ENCODE data around the gene CEBPZ. TPM values are rescaled to one million over a fixed set of nuclear protein-coding genes. Genes with fewer than 3 reads are reported as not detected.

The CEBPZ gene
- total RNA-seq, 1 experiment from 2014 or later = 146 TPM

DNA sequence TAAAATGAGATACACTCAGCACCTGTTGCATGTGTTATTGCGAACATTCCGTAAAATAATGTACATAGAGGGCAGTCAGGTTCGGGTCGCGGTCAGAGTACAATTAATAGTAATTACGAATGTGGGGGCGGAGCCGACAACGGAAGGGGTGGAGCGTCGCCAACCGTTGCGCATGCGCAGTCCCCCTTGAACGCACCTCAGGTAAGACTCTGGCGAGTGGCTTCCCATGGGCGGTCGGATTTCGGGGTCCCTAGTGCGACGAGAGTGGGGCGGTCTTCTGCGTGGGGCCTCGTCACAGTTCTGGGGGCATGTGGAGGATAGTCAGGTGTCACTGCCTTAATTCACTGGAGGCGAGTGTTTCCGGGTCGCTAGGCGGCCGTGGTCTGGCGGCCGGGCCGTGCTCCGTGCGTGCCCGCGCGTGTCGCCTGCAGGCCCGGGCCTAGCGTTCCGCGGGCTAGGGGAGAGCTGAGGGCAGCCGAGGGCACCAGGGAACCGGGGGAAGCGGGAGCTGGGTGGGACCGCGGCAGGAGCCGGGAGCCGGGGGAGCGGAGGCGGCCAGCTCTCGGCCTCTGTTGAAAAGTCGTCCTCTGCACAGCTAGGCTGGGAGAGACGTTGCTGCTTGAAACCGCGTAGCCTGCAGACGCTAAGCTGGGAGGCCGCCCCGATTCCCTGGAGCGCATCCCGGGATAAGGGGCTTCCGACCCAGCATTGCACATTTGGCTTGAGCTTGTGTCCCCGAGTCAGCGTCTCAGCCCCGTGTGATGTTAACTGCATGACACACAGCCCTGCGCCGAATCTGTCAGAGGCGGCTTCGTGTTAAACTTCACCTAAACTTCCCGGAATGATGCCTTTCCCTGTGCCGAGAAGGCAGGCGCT, 34.8 kb downstream of the CEBPZ start, which contains the start of gene CEBPZOS:
Gene CEBPZOS (plus strand): TSS at position 177 of the 876 bp plus-strand sequence. CDS start 3,209 bp downstream, outside the sequence.
- DNase-seq (ENCODE audit: low spot score) (peak; percentile 83), ATAC-seq (peak; percentile 60)
- Mint-ChIP-seq H3K4me3 (peak within 1 kb of the TSS; percentile 95), H3K4me1 (peaks cover 59% of the 10 kb centered on the region), H3K36me3 (peaks cover 35% of the 10 kb centered on the region), H3K27me3 (ENCODE audit: low read depth) (peaks cover 2% of the 10 kb centered on the region; the same call in 1 of the 2 replicates), H3K9me3 (no peaks in the 10 kb centered on the region), H3K27ac (peak within 1 kb of the TSS; percentile 96)
- CTCF ChIA-PET = interaction anchor here (0.8 kb wide), 1 partner anchor 29 kb away, joined by 3 read pairs; no protein-coding TSS in a partner anchor
- POLR2A ChIA-PET = interaction anchor here (1.6 kb wide), 1 partner anchor 35 kb away, joined by 5 read pairs; the partner anchor contains the start of genes CEBPZ and NDUFAF7
- TF ChIP-seq MYBL2 (CRISPR knock-in tag; IDR thresholded peaks at IDR 0.05) (peak; percentile 68; the same call in 1 of the 2 replicates), IRF2 (CRISPR knock-in tag; IDR thresholded peaks at IDR 0.05; ENCODE audit: borderline replicate concordance, low read depth) (no peak), SP1 (CRISPR knock-in tag; conservative IDR thresholded peaks at IDR 0.05) (peak; percentile 54; the same call in 1 of the 2 replicates), FOXP1 (CRISPR knock-in tag; IDR thresholded peaks at IDR 0.05; ENCODE audit: borderline replicate concordance) (peak; percentile 58; the same call in 1 of the 2 replicates), TEAD1 (CRISPR knock-in tag; IDR thresholded peaks at IDR 0.05) (peak; percentile 87), GABPB1 (CRISPR knock-in tag; IDR thresholded peaks at IDR 0.05) (peak; percentile 61), AFF4 (CRISPR knock-in tag; IDR thresholded peaks at IDR 0.05; ENCODE audit: borderline replicate concordance) (no peak), HMGXB4 (CRISPR knock-in tag; IDR thresholded peaks at IDR 0.05) (0 out of 2 replicates have a peak, but pooled peaks have one; percentile 18), ATF1 (CRISPR knock-in tag; IDR thresholded peaks at IDR 0.05) (no peak)
- TF ChIP-seq, protein P1, sequence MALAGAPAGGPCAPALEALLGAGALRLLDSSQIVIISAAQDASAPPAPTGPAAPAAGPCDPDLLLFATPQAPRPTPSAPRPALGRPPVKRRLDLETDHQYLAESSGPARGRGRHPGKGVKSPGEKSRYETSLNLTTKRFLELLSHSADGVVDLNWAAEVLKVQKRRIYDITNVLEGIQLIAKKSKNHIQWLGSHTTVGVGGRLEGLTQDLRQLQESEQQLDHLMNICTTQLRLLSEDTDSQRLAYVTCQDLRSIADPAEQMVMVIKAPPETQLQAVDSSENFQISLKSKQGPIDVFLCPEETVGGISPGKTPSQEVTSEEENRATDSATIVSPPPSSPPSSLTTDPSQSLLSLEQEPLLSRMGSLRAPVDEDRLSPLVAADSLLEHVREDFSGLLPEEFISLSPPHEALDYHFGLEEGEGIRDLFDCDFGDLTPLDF (CRISPR knock-in tag; IDR thresholded peaks at IDR 0.05) = no peak; the same call in 1 of the 2 replicates
- TF ChIP-seq, protein P2, sequence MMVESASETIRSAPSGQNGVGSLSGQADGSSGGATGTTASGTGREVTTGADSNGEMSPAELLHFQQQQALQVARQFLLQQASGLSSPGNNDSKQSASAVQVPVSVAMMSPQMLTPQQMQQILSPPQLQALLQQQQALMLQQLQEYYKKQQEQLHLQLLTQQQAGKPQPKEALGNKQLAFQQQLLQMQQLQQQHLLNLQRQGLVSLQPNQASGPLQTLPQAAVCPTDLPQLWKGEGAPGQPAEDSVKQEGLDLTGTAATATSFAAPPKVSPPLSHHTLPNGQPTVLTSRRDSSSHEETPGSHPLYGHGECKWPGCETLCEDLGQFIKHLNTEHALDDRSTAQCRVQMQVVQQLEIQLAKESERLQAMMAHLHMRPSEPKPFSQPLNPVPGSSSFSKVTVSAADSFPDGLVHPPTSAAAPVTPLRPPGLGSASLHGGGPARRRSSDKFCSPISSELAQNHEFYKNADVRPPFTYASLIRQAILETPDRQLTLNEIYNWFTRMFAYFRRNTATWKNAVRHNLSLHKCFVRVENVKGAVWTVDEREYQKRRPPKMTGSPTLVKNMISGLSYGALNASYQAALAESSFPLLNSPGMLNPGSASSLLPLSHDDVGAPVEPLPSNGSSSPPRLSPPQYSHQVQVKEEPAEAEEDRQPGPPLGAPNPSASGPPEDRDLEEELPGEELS (CRISPR knock-in tag; IDR thresholded peaks at IDR 0.05) = 0 out of 2 replicates have a peak, but pooled peaks have one; percentile 69
- TF ChIP-seq, protein P3, sequence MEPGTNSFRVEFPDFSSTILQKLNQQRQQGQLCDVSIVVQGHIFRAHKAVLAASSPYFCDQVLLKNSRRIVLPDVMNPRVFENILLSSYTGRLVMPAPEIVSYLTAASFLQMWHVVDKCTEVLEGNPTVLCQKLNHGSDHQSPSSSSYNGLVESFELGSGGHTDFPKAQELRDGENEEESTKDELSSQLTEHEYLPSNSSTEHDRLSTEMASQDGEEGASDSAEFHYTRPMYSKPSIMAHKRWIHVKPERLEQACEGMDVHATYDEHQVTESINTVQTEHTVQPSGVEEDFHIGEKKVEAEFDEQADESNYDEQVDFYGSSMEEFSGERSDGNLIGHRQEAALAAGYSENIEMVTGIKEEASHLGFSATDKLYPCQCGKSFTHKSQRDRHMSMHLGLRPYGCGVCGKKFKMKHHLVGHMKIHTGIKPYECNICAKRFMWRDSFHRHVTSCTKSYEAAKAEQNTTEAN (CRISPR knock-in tag; IDR thresholded peaks at IDR 0.05) = no peak
- TF ChIP-seq, protein P4, sequence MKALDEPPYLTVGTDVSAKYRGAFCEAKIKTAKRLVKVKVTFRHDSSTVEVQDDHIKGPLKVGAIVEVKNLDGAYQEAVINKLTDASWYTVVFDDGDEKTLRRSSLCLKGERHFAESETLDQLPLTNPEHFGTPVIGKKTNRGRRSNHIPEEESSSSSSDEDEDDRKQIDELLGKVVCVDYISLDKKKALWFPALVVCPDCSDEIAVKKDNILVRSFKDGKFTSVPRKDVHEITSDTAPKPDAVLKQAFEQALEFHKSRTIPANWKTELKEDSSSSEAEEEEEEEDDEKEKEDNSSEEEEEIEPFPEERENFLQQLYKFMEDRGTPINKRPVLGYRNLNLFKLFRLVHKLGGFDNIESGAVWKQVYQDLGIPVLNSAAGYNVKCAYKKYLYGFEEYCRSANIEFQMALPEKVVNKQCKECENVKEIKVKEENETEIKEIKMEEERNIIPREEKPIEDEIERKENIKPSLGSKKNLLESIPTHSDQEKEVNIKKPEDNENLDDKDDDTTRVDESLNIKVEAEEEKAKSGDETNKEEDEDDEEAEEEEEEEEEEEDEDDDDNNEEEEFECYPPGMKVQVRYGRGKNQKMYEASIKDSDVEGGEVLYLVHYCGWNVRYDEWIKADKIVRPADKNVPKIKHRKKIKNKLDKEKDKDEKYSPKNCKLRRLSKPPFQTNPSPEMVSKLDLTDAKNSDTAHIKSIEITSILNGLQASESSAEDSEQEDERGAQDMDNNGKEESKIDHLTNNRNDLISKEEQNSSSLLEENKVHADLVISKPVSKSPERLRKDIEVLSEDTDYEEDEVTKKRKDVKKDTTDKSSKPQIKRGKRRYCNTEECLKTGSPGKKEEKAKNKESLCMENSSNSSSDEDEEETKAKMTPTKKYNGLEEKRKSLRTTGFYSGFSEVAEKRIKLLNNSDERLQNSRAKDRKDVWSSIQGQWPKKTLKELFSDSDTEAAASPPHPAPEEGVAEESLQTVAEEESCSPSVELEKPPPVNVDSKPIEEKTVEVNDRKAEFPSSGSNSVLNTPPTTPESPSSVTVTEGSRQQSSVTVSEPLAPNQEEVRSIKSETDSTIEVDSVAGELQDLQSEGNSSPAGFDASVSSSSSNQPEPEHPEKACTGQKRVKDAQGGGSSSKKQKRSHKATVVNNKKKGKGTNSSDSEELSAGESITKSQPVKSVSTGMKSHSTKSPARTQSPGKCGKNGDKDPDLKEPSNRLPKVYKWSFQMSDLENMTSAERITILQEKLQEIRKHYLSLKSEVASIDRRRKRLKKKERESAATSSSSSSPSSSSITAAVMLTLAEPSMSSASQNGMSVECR (CRISPR knock-in tag; IDR thresholded peaks at IDR 0.05; ENCODE audit: borderline replicate concordance) = no peak; the same call in 1 of the 2 replicates
- TF ChIP-seq, protein P5, sequence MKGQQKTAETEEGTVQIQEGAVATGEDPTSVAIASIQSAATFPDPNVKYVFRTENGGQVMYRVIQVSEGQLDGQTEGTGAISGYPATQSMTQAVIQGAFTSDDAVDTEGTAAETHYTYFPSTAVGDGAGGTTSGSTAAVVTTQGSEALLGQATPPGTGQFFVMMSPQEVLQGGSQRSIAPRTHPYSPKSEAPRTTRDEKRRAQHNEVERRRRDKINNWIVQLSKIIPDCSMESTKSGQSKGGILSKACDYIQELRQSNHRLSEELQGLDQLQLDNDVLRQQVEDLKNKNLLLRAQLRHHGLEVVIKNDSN (CRISPR knock-in tag; IDR thresholded peaks at IDR 0.05) = peak; percentile 60
- TF ChIP-seq, protein P6, sequence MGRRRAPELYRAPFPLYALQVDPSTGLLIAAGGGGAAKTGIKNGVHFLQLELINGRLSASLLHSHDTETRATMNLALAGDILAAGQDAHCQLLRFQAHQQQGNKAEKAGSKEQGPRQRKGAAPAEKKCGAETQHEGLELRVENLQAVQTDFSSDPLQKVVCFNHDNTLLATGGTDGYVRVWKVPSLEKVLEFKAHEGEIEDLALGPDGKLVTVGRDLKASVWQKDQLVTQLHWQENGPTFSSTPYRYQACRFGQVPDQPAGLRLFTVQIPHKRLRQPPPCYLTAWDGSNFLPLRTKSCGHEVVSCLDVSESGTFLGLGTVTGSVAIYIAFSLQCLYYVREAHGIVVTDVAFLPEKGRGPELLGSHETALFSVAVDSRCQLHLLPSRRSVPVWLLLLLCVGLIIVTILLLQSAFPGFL (CRISPR knock-in tag; IDR thresholded peaks at IDR 0.05; ENCODE audit: borderline replicate concordance) = 0 out of 2 replicates have a peak, but pooled peaks have one; percentile 70
- TF ChIP-seq, protein P7, sequence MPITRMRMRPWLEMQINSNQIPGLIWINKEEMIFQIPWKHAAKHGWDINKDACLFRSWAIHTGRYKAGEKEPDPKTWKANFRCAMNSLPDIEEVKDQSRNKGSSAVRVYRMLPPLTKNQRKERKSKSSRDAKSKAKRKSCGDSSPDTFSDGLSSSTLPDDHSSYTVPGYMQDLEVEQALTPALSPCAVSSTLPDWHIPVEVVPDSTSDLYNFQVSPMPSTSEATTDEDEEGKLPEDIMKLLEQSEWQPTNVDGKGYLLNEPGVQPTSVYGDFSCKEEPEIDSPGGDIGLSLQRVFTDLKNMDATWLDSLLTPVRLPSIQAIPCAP (CRISPR knock-in tag; IDR thresholded peaks at IDR 0.05) = peak; percentile 60; the same call in 1 of the 2 replicates
